ENCODE results near the gene SLC25A21. TPM values are rescaled to one million over a fixed set of nuclear protein-coding genes. Genes with fewer than 3 reads are reported as not detected.

Gene SLC25A21
- total RNA-seq, 4 donors from 2014 or later = 2.0 TPM; not detected in 3

DNA sequence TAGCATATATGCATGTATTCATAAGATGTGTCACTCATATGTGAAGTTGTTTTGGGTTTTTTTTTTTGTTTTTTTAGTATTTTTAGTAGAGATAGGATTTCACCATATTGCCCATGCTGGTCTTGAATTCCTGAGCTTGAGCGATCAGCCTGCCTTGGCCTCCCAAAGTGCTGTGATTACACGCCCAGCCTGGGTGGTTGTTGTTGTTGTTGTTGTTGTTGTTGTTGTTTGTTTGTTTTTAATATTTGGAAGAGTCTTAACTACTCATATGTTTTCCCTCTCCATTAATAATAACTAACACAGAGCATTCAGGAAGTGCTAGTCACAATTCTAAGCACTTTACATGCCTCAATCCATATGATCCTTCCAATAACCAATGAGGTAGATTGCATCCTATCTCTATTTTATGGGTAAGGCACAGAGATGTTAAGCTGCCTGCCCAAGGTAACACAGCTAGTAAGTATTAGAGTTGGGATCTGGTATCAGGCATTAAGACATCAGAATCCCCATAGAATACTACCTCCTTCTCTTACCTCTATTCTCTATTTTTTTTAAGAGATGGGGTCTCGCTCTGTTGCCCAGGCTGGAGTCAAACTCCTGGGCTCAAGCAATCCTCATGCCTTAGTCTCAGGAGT lies 27.6 kb downstream of the SLC25A21 start:
- no peaks in the 10 kb centered on the region for H3K4me1 ChIP-seq
- no peak for TF ChIP-seq POLR2A (IDR thresholded peaks at IDR 0.05)
- TF ChIP-seq EP300 (IDR thresholded peaks at IDR 0.05) = no peak
- TF ChIP-seq POLR2AphosphoS5 (IDR thresholded peaks at IDR 0.05) = no peak
- TF ChIP-seq, protein P1, sequence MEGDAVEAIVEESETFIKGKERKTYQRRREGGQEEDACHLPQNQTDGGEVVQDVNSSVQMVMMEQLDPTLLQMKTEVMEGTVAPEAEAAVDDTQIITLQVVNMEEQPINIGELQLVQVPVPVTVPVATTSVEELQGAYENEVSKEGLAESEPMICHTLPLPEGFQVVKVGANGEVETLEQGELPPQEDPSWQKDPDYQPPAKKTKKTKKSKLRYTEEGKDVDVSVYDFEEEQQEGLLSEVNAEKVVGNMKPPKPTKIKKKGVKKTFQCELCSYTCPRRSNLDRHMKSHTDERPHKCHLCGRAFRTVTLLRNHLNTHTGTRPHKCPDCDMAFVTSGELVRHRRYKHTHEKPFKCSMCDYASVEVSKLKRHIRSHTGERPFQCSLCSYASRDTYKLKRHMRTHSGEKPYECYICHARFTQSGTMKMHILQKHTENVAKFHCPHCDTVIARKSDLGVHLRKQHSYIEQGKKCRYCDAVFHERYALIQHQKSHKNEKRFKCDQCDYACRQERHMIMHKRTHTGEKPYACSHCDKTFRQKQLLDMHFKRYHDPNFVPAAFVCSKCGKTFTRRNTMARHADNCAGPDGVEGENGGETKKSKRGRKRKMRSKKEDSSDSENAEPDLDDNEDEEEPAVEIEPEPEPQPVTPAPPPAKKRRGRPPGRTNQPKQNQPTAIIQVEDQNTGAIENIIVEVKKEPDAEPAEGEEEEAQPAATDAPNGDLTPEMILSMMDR (IDR thresholded peaks at IDR 0.05) = no peak
- DNase-seq (ENCODE audit: low spot score in 2 of 2) = no peak
- no peaks in the 10 kb centered on the region for H3K27me3 ChIP-seq
- WGBS = 97% methylated on average over 3 of the region's 3 CpGs
- no peaks in the 10 kb centered on the region for H3K36me3 ChIP-seq
- no peak overlapping the region for H3K27ac ChIP-seq
- H3K4me3 ChIP-seq = no peak overlapping the region
- no peaks in the 10 kb centered on the region for H3K9me3 ChIP-seq

DNA sequence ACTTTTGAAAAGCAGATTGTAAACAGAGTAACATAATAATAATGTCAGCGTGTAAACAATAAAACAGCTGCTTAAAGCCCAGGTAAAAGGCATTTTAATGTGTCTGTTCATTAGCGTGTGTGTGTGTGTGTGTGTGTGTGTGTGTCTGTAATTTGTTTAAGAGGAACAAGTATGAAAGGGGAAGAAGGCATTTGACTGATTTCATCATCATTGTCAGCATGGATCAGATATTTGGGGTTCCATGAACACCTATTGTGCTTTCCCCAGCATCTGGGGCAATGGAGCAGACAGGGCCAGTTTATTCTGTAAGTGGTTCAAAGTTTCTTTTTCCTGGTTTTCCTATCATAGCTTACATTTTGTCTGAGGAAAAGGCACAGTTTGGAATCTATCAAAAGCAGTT lies 28.9 kb downstream of the SLC25A21 start:
- Histone ChIP-seq H3K4me1 (no peaks in the 10 kb centered on the region), H3K27me3 (no peaks in the 10 kb centered on the region), H3K27ac (no peak overlapping the region), H3K36me3 (no peaks in the 10 kb centered on the region), H3K4me3 (no peak overlapping the region), H3K9me3 (no peaks in the 10 kb centered on the region)
- DNase-seq (ENCODE audit: low spot score in 2 of 2) = no peak
- whole genome bisulfite sequencing = 63% methylated on average over 2 of the region's 2 CpGs
- TF ChIP-seq EP300 (IDR thresholded peaks at IDR 0.05) = no peak
- TF ChIP-seq POLR2A (IDR thresholded peaks at IDR 0.05) = no peak
- TF ChIP-seq POLR2AphosphoS5 (IDR thresholded peaks at IDR 0.05) = no peak
- TF ChIP-seq, protein P1 (IDR thresholded peaks at IDR 0.05) = no peak

DNA sequence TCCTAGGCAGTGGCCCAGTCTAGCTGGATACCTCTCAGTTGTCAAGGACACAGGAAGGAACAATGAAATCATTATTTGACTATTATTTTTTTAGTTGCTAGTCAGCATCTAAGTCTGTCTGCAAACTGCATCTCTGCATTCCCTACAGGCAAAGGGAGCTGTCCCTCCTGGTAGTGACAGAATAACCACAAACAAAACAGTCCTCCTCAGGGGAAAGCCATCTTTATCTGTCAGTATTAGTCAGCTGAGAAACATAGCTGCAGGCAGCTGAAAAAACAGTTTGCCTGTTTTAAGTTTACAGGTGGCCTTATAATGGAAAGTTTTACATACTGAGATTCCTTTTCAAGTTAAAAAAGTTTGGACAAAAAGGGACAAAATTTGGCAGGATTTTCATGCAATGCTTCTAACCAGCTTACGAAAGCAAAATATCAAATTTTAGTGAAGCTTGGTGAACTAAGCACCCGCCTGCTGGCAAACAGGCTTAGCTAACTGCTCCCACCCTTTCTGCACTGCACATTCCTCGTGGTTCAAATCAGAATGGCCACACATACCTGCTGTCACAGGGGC lies 29.5 kb downstream of the SLC25A21 start:
- H3K4me1 ChIP-seq = no peaks in the 10 kb centered on the region
- no peaks in the 10 kb centered on the region for H3K9me3 ChIP-seq
- no peaks in the 10 kb centered on the region for H3K27me3 ChIP-seq
- WGBS = 54% methylated on average over 3 of the region's 3 CpGs
- TF ChIP-seq POLR2A (IDR thresholded peaks at IDR 0.05) (no peak), POLR2AphosphoS5 (IDR thresholded peaks at IDR 0.05) (no peak), EP300 (IDR thresholded peaks at IDR 0.05) (no peak)
- TF ChIP-seq, protein P1 (IDR thresholded peaks at IDR 0.05) = no peak
- no peak overlapping the region for H3K27ac ChIP-seq
- H3K36me3 ChIP-seq = no peaks in the 10 kb centered on the region
- DNase-seq (ENCODE audit: low spot score in 2 of 2) = no peak
- no peak overlapping the region for H3K4me3 ChIP-seq

DNA sequence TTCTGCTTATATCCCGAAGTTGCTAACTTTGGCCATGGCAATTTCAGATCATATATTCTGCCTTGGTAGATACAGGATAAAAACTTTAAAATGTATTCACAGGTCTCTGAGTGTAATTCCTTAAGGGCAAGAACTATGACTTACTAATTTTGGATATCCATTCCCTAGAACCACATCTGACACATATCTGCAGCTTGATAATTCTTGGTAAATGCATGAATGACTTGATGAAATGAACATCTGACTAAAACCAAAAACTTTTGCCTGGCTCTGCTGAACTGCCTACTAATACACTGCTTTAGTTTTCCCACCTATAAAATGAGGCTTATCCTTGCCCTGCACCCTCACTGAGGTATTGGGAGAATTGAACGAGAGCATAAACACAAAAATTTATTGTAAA lies 32.2 kb downstream of the SLC25A21 start:
- no peak for TF ChIP-seq POLR2AphosphoS5 (IDR thresholded peaks at IDR 0.05)
- TF ChIP-seq EP300 (IDR thresholded peaks at IDR 0.05) = no peak
- no peak for TF ChIP-seq POLR2A (IDR thresholded peaks at IDR 0.05)
- TF ChIP-seq, protein P1 (IDR thresholded peaks at IDR 0.05) = no peak
- no peaks in the 10 kb centered on the region for H3K27me3 ChIP-seq
- no peak for DNase-seq (ENCODE audit: low spot score in 2 of 2)
- H3K36me3 ChIP-seq = no peaks in the 10 kb centered on the region
- WGBS = 96% methylated on average over 2 of the region's 2 CpGs
- H3K4me1 ChIP-seq = no peaks in the 10 kb centered on the region
- H3K9me3 ChIP-seq = no peaks in the 10 kb centered on the region
- H3K4me3 ChIP-seq = no peak overlapping the region
- no peak overlapping the region for H3K27ac ChIP-seq

DNA sequence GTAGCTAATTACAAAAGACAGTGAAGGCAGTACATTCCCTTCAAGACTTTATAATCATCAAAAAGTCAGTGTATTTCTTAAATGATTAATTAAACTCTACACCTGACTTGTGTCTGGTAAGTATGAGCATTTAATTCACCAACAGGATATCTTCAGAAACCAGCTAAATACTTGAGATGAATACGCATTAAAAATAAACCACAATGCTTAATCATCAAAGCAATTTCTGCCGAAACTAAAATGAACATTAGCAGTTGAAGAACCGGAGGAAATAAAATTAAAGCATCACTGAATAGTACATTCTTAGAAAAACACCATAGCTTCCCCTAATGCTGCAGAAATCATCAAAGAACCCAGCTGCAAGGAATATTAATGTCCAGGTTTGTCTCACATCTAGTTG lies 32.7 kb downstream of the SLC25A21 start:
- 74% methylated on average over 3 of the region's 3 CpGs for WGBS
- TF ChIP-seq, protein P1 (IDR thresholded peaks at IDR 0.05) = no peak
- H3K27me3 ChIP-seq = no peaks in the 10 kb centered on the region

More for the DNA sequence above, 32.7 kb downstream of the SLC25A21 start:
- no peaks in the 10 kb centered on the region for H3K9me3 ChIP-seq
- DNase-seq (ENCODE audit: low spot score in 2 of 2) = no peak
- no peak overlapping the region for H3K4me3 ChIP-seq
- no peak overlapping the region for H3K27ac ChIP-seq
- H3K4me1 ChIP-seq = no peaks in the 10 kb centered on the region
- H3K36me3 ChIP-seq = no peaks in the 10 kb centered on the region

All from suprapubic skin (tissue), 4 donors.